GM23338 (cell line): Measurements from ENCODE around the gene ROR1. TPM values are rescaled to one million over a fixed set of nuclear protein-coding genes. Genes with fewer than 3 reads are reported as not detected.

Source experiments
- ATAC-seq: fragments of 200-7000 bp; cut with Tn5 transposase; 3 replicates; pipeline ENCODE4 v1.9.1; 2020
- DNase-seq: peaks from one replicate; pipeline ENCODE4 v3.0.0-alpha.2; 2015; ENCODE audit warnings: low spot score
- H2AFZ ChIP-seq: fragments of 200-600 bp; sonication (generic); 2 replicates; pipeline ENCODE4 v1.8.0; 2016; ENCODE audit warnings: antibody characterized with exemption, mild to moderate bottlenecking, moderate library complexity
- H3F3A ChIP-seq: fragments of 200-600 bp; sonication (generic); replicated peaks from 2 replicates; pipeline ENCODE4 v1.8.0; 2017; ENCODE audit warnings: antibody characterized with exemption, mixed run types, low read depth
- H3K27ac ChIP-seq: fragments of 200-600 bp; sonication (generic); 2 replicates; pipeline ENCODE4 v1.6.1; 2016; ENCODE audit warnings: low read depth
- H3K27me3 ChIP-seq: fragments of 200-600 bp; sonication (generic); 2 replicates; pipeline ENCODE4 v1.8.0; 2016; ENCODE audit warnings: mild to moderate bottlenecking, mixed run types, moderate library complexity; ENCODE audit not compliant: insufficient read depth
- H3K36me3 ChIP-seq: fragments of 200-600 bp; sonication (generic); 2 replicates; pipeline ENCODE4 v1.8.0; 2016; ENCODE audit warnings: mild to moderate bottlenecking; ENCODE audit not compliant: insufficient read depth
- H3K4me1 ChIP-seq: fragments of 200-600 bp; sonication (generic); 2 replicates; pipeline ENCODE4 v1.8.0; 2016; ENCODE audit warnings: mild to moderate bottlenecking, moderate library complexity; ENCODE audit not compliant: insufficient read depth
- H3K4me2 ChIP-seq: fragments of 200-600 bp; sonication (generic); 2 replicates; pipeline ENCODE4 v1.7.1; 2017; ENCODE audit warnings: mixed run types
- H3K4me3 ChIP-seq: fragments of 200-600 bp; sonication (generic); 2 replicates; pipeline ENCODE4 v1.6.1; 2016; ENCODE audit warnings: mixed run types
- H3K79me2 ChIP-seq: fragments of 200-600 bp; sonication (generic); replicated peaks from 2 replicates; pipeline ENCODE4 v1.8.0; 2017; ENCODE audit warnings: mild to moderate bottlenecking; ENCODE audit not compliant: insufficient read depth
- H3K9me2 ChIP-seq: fragments of 200-600 bp; sonication (generic); 2 replicates; pipeline ENCODE4 v1.8.0; 2017; ENCODE audit not compliant: insufficient read depth
- H4K20me1 ChIP-seq: fragments of 200-600 bp; sonication (generic); replicated peaks from 2 replicates; pipeline ENCODE4 v1.8.0; 2017; ENCODE audit warnings: mild to moderate bottlenecking; ENCODE audit not compliant: insufficient read depth
- H3K27ac Mint-ChIP-seq: 2 replicates; pipeline ENCODE4 v1.8.0; 2020; ENCODE audit warnings: inconsistent platforms, mild to moderate bottlenecking, moderate library complexity, mixed read lengths
- H3K27me3 Mint-ChIP-seq: 3 replicates; pipeline ENCODE4 v1.8.0; 2022; ENCODE audit warnings: low read depth, mild to moderate bottlenecking, moderate library complexity, mixed read lengths, inconsistent platforms; ENCODE audit not compliant: insufficient read depth, poor library complexity
- H3K36me3 Mint-ChIP-seq: 3 replicates; pipeline ENCODE4 v1.8.0; 2021; ENCODE audit warnings: low read depth, mild to moderate bottlenecking, inconsistent platforms, moderate library complexity, mixed read lengths
- H3K4me1 Mint-ChIP-seq: 3 replicates; pipeline ENCODE4 v1.8.0; 2020; ENCODE audit warnings: mild to moderate bottlenecking, inconsistent platforms, mixed read lengths
- H3K4me3 Mint-ChIP-seq: 3 replicates; pipeline ENCODE4 v1.8.0; 2021; ENCODE audit warnings: moderate library complexity, mild to moderate bottlenecking, inconsistent platforms, mixed read lengths
- H3K9me3 Mint-ChIP-seq: 3 replicates; pipeline ENCODE4 v1.8.0; 2020; ENCODE audit warnings: moderate library complexity, mild to moderate bottlenecking, inconsistent platforms, mixed read lengths
- CREB1 ChIP-seq: fragments of 250-450 bp; sonication (Bioruptor Pico); IDR thresholded peaks from 2 replicates; pipeline ENCODE4 v1.5.0; 2020; ENCODE audit warnings: low read depth, mild to moderate bottlenecking, moderate library complexity
- EZH2 ChIP-seq: fragments of 200-600 bp; sonication (generic); IDR thresholded peaks from one replicate; pipeline ENCODE4 v1.8.0; 2017; ENCODE audit warnings: antibody characterized with exemption, mild to moderate bottlenecking, low read depth; ENCODE audit not compliant: unreplicated experiment
- EZH2phosphoT487 ChIP-seq: fragments of 200-600 bp; sonication (generic); IDR thresholded peaks from one replicate; pipeline ENCODE4 v1.8.1; 2018; ENCODE audit warnings: antibody characterized with exemption; ENCODE audit not compliant: unreplicated experiment
- JUNB ChIP-seq: IDR thresholded peaks from one replicate; pipeline ENCODE4 v1.6.1; 2016; ENCODE audit warnings: antibody characterized with exemption; ENCODE audit not compliant: unreplicated experiment
- NANOG ChIP-seq: IDR thresholded peaks from 2 replicates; pipeline ENCODE4 v1.6.1; 2016; ENCODE audit warnings: antibody characterized with exemption, borderline replicate concordance
- POLR2AphosphoS5 ChIP-seq: IDR thresholded peaks from 2 replicates; pipeline ENCODE4 v1.6.1; 2016; ENCODE audit warnings: antibody characterized with exemption, low read depth
- REST ChIP-seq: IDR thresholded peaks from one replicate; pipeline ENCODE4 v1.6.1; 2018; ENCODE audit warnings: antibody characterized with exemption; ENCODE audit not compliant: unreplicated experiment
- STAT1 ChIP-seq: IDR thresholded peaks from one replicate; pipeline ENCODE4 v1.6.1; 2016; ENCODE audit warnings: antibody characterized with exemption; ENCODE audit not compliant: unreplicated experiment
- ZNF331 ChIP-seq: fragments of 250-450 bp; sonication (Bioruptor Pico); IDR thresholded peaks from 2 replicates; pipeline ENCODE4 v1.5.0; 2020; ENCODE audit warnings: low read depth, mild to moderate bottlenecking, moderate library complexity
- polyA plus RNA-seq: library from polyadenylated mRNA; unstranded; fragments of >200 nt; fragmentation: Nextera tagmentation; extraction: Ambion mirVana; gene quantifications from 2 replicates; pipeline ENCODE4 v1.2.1, GENCODE V29; 2016
- total RNA-seq: library from RNA; depleted of rRNA; stranded (reverse); fragments of >200 nt; shearing (Covaris generic); gene quantifications from 2 replicates; pipeline ENCODE4 v1.2.3, GENCODE V29; 2014
- TF ChIP-seq, protein P1 (sequence below): IDR thresholded peaks from 2 replicates; pipeline ENCODE4 v1.6.1; 2016; ENCODE audit warnings: antibody characterized with exemption

ROR1 gene
- total and polyA plus RNA-seq, 2 experiments from 2014 or later = 59.7 to 96.0 TPM

GRCh38 chr1:63988941-63989340 is 215.1 kb downstream of the ROR1 start:
- Histone ChIP-seq H3K79me2 (peaks cover 82% of the 10 kb centered on the region), H3K4me1 (peaks cover 11% of the 10 kb centered on the region), H3K36me3 (no peaks in the 10 kb centered on the region), H3K4me3 (no peak overlapping the region), H2AFZ (no peak overlapping the region), H3F3A (no peaks in the 10 kb centered on the region), H3K27me3 (no peaks in the 10 kb centered on the region), H4K20me1 (peaks cover 42% of the 10 kb centered on the region), H3K4me2 (no peak overlapping the region), H3K27ac (no peak overlapping the region), H3K9me2 (no peaks in the 10 kb centered on the region)
- Mint-ChIP-seq H3K36me3 (peaks cover 5% of the 10 kb centered on the region; the same call in 2 of the 3 replicates), H3K27ac (no peak overlapping the region), H3K27me3 (peaks cover 5% of the 10 kb centered on the region), H3K9me3 (no peaks in the 10 kb centered on the region), H3K4me3 (no peak overlapping the region), H3K4me1 (peaks cover 15% of the 10 kb centered on the region)
- ATAC-seq (no peak), DNase-seq (no peak)
- TF ChIP-seq REST (no peak), NANOG (no peak)

- Histone ChIP-seq H3K79me2 (peaks cover 82% of the 10 kb centered on the region), H3K4me2 (no peak overlapping the region), H3K27me3 (no peaks in the 10 kb centered on the region), H3F3A (no peaks in the 10 kb centered on the region), H3K27ac (no peak overlapping the region), H3K36me3 (no peaks in the 10 kb centered on the region), H3K4me3 (no peak overlapping the region), H3K4me1 (peaks cover 6% of the 10 kb centered on the region; the same call in 1 of the 2 replicates), H4K20me1 (peaks cover 39% of the 10 kb centered on the region), H2AFZ (no peak overlapping the region), H3K9me2 (no peaks in the 10 kb centered on the region)
- Mint-ChIP-seq H3K27ac (no peak overlapping the region), H3K4me3 (no peak overlapping the region), H3K4me1 (peaks cover 10% of the 10 kb centered on the region), H3K9me3 (no peaks in the 10 kb centered on the region), H3K27me3 (peaks cover 3% of the 10 kb centered on the region), H3K36me3 (peaks cover 5% of the 10 kb centered on the region; the same call in 2 of the 3 replicates)
- ATAC-seq (no peak), DNase-seq (no peak)
- TF ChIP-seq ZNF331 (CRISPR knock-in tag) (no peak), JUNB (no peak), EZH2phosphoT487 (no peak), REST (no peak), POLR2AphosphoS5 (no peak), EZH2 (no peak), CREB1 (CRISPR knock-in tag) (no peak), STAT1 (no peak)
- TF ChIP-seq, protein P1, sequence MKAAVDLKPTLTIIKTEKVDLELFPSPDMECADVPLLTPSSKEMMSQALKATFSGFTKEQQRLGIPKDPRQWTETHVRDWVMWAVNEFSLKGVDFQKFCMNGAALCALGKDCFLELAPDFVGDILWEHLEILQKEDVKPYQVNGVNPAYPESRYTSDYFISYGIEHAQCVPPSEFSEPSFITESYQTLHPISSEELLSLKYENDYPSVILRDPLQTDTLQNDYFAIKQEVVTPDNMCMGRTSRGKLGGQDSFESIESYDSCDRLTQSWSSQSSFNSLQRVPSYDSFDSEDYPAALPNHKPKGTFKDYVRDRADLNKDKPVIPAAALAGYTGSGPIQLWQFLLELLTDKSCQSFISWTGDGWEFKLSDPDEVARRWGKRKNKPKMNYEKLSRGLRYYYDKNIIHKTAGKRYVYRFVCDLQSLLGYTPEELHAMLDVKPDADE = no peak
Observed at GRCh38 chr1:63991685-63992084, 217.9 kb downstream of the ROR1 start.
